Breast epithelium (tissue), 3 donors: Measurements from ENCODE around the gene NUP210L.

Experiments
- POLR2A ChIP-seq: fragments of 450-650 bp; IDR thresholded peaks from one replicate; pipeline ENCODE4 v1.6.1; 2016; ENCODE audit warnings: antibody characterized with exemption, mild to moderate bottlenecking, moderate library complexity
- TF ChIP-seq, protein P1 (sequence below), 3 donors: fragments of 450-650 bp; IDR thresholded peaks; one replicate each; pipeline ENCODE4 v1.5.1; 2016 to 2017; ENCODE audit warnings: antibody characterized with exemption in 3 of 3, mild to moderate bottlenecking in 3 of 3, moderate library complexity in 3 of 3

DNA sequence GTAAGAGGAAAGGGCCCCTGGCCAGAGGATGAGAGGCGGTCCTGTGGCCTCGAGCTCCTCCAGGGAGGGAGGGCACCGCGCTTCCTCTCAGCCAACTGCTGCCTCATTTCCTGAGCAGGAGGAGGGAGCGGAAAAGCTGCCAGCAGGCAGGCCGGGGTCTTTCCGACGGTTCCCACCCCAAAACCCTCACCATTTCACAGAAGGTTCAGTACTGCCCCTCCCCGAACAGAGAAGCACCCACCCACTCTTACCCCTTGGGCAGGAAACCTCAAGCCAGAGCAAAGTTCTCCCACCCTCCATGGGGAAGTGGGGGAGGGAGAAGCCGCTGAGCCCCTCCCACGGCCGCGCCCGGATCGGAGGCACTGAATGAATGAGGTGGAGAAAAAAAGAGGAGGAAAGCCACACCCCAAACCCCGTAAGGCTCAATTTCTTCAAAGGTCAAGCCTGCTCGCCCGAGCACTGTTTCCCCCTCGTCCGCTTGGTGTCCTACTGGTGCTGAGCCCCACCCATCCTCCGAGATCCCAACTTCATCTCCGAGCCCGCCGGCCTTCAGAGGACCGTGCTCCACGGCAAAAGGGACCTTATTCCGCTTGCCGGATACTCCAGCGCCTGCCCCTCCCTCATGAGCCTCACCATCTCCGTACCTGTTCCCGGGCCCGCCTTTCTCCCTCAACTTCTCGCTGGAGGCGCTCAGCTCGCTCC lies 27.6 kb upstream of the NUP210L start:
- TF ChIP-seq, protein P1, sequence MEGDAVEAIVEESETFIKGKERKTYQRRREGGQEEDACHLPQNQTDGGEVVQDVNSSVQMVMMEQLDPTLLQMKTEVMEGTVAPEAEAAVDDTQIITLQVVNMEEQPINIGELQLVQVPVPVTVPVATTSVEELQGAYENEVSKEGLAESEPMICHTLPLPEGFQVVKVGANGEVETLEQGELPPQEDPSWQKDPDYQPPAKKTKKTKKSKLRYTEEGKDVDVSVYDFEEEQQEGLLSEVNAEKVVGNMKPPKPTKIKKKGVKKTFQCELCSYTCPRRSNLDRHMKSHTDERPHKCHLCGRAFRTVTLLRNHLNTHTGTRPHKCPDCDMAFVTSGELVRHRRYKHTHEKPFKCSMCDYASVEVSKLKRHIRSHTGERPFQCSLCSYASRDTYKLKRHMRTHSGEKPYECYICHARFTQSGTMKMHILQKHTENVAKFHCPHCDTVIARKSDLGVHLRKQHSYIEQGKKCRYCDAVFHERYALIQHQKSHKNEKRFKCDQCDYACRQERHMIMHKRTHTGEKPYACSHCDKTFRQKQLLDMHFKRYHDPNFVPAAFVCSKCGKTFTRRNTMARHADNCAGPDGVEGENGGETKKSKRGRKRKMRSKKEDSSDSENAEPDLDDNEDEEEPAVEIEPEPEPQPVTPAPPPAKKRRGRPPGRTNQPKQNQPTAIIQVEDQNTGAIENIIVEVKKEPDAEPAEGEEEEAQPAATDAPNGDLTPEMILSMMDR (IDR thresholded peaks at IDR 0.05), result no peak
- no peak for TF ChIP-seq POLR2A
